Measurements from ENCODE around the gene FCHO2.

FCHO2 gene

GRCh38 chr5:73114044-73114688, 158.3 kb downstream of the FCHO2 start:
- DNase-seq = no peak

GRCh38 chr5:73115399-73116051, 159.7 kb downstream of the FCHO2 start:
- DNase-seq = no peak

- no peak for DNase-seq
These were observed 160.7 kb downstream of the FCHO2 start for GRCh38 chr5:73116506-73116905.

- DNase-seq = no peak
These were observed 161.4 kb downstream of the FCHO2 start for GRCh38 chr5:73117088-73117740.

GRCh38 chr5:73118391-73118973, 162.6 kb downstream of the FCHO2 start:
- DNase-seq = no peak

- DNase-seq = no peak
These were observed 163.8 kb downstream of the FCHO2 start for GRCh38 chr5:73119451-73120157.

GRCh38 chr5:73120222-73121118, 164.6 kb downstream of the FCHO2 start, which contains the start of gene TMEM171:
TMEM171 (plus strand) TSS chr5:73120575; CDS start chr5:73123374, 2,799 bp downstream.
- no peak for DNase-seq

GRCh38 chr5:73121119-73121463, 165.2 kb downstream of the FCHO2 start:
- DNase-seq = no peak

GRCh38 chr5:73122875-73123810, 167.3 kb downstream of the FCHO2 start:
- no peak for DNase-seq

- no peak for DNase-seq
These were observed 169.4 kb downstream of the FCHO2 start for GRCh38 chr5:73125289-73125688.

GRCh38 chr5:73126381-73126780, 170.5 kb downstream of the FCHO2 start:
- DNase-seq = no peak

- no peak for DNase-seq
These were observed 171.1 kb downstream of the FCHO2 start for GRCh38 chr5:73126957-73127356.

GRCh38 chr5:73129143-73129542, 173.3 kb downstream of the FCHO2 start:
- DNase-seq = no peak

GRCh38 chr5:73130811-73131210, 175.0 kb downstream of the FCHO2 start:
- no peak for DNase-seq

- no peak for DNase-seq
These were observed 176.0 kb downstream of the FCHO2 start for GRCh38 chr5:73131711-73132425.

- no peak for DNase-seq
These were observed 176.9 kb downstream of the FCHO2 start for GRCh38 chr5:73132759-73133158.

GRCh38 chr5:73135021-73135420, 179.2 kb downstream of the FCHO2 start:
- DNase-seq = no peak

- DNase-seq = no peak
These were observed 179.7 kb downstream of the FCHO2 start for GRCh38 chr5:73135429-73136054.

- DNase-seq = no peak
These were observed 180.3 kb downstream of the FCHO2 start for GRCh38 chr5:73136055-73136562.

Measured in CD4-positive, alpha-beta T cell treated with Interleukin-1 beta for 1 hour (primary cell).